Measurements from ENCODE around the gene HNRNPUL1. TPM values are rescaled to one million over a fixed set of nuclear protein-coding genes. Genes with fewer than 3 reads are reported as not detected.

The HNRNPUL1 gene
- total and polyA plus RNA-seq, 9 of the 15 experiments (the other 6 are each of a cell fraction or from before 2014, with no cell fraction given): 7.3 to 211 (median 85.0) TPM

DNA sequence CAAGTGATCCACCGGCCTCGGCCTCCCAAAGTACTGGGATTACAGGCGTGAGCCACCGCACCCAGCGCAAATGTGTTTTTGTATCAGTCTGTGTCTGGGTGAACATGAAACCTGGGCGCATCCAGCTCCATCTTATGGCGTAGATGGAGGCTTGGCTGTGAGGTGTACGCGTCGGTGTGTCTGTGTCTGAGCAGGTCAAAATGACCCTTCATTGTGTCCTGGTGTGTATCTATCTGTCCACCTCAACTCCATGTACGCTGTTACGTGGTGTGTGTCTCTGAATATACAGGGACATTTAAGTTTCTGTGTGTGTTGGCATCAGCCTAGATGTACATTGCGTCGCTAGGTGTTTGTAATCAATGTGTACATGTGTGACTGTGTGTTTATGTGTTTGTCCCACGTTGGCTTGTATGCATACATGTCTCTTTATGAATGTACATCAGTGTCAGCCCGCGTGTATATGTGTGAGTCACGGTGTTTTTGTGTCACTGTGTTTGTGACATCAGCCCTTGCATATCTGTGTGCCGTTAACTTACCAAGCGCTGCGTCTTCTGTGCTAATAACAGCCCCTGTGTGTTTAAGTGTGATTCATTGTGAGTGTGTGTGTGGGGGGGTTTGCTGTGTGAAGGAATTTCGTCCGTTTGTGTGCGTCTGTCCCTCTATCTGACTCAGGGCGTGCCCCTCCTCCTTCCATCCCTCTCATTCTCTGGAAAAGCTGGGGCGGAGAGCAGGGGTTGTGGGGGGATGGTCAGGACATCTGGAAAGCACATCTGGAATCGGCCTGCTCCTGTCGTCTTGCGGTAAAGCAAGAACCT lies 38.7 kb upstream of the HNRNPUL1 start (continued):
- TF ChIP-seq, protein P1, sequence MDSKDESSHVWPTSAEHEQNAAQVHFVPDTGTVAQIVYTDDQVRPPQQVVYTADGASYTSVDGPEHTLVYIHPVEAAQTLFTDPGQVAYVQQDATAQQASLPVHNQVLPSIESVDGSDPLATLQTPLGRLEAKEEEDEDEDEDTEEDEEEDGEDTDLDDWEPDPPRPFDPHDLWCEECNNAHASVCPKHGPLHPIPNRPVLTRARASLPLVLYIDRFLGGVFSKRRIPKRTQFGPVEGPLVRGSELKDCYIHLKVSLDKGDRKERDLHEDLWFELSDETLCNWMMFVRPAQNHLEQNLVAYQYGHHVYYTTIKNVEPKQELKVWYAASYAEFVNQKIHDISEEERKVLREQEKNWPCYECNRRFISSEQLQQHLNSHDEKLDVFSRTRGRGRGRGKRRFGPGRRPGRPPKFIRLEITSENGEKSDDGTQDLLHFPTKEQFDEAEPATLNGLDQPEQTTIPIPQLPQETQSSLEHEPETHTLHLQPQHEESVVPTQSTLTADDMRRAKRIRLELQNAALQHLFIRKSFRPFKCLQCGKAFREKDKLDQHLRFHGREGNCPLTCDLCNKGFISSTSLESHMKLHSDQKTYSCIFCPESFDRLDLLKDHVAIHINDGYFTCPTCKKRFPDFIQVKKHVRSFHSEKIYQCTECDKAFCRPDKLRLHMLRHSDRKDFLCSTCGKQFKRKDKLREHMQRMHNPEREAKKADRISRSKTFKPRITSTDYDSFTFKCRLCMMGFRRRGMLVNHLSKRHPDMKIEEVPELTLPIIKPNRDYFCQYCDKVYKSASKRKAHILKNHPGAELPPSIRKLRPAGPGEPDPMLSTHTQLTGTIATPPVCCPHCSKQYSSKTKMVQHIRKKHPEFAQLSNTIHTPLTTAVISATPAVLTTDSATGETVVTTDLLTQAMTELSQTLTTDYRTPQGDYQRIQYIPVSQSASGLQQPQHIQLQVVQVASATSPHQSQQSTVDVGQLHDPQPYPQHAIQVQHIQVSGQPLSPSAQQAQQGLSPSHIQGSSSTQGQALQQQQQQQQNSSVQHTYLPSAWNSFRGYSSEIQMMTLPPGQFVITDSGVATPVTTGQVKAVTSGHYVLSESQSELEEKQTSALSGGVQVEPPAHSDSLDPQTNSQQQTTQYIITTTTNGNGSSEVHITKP (IDR thresholded peaks at IDR 0.05; ENCODE audit: partially characterized antibody): peak; percentile 27
- TF ChIP-seq HDGF (IDR thresholded peaks at IDR 0.05) (peak; percentile 47; the same call in 1 of the 2 replicates), CTBP1 (IDR thresholded peaks at IDR 0.05; ENCODE audit: borderline replicate concordance) (peak; percentile 54; the same call in 1 of the 2 replicates), BRD9 (IDR thresholded peaks at IDR 0.05; ENCODE audit: low read depth, partially characterized antibody) (peak; percentile 77), SMARCE1 (IDR thresholded peaks at IDR 0.05) (peak; percentile 87), JUNB (CRISPR knock-in tag; conservative IDR thresholded peaks at IDR 0.05) (no peak), BRD4 (IDR thresholded peaks at IDR 0.05) (0 out of 2 replicates have a peak, but pooled peaks have one; percentile 11), CEBPG (CRISPR knock-in tag; IDR thresholded peaks at IDR 0.05) (peak; percentile 47; the same call in 1 of the 2 replicates), CEBPG (tag; conservative IDR thresholded peaks at IDR 0.05 in 1 of 2, IDR thresholded peaks at IDR 0.05 in 1 of 2) (peak in 1 of 2 experiments; percentile 72; a peak in 2 of 4 replicates), JUND (IDR thresholded peaks at IDR 0.05; ENCODE audit: borderline replicate concordance, low read depth, low read length) (peak; percentile 73; the same call in 1 of the 2 replicates), JUND (tag; IDR thresholded peaks at IDR 0.05; ENCODE audit: borderline replicate concordance, low read depth, low read length) (no peak; the same call in 2 of the 3 replicates), SMARCA4 (IDR thresholded peaks at IDR 0.05) (peak; percentile 86), TOE1 (IDR thresholded peaks at IDR 0.05; ENCODE audit: borderline replicate concordance) (peak; percentile 52), TOE1 (CRISPR knock-in tag; IDR thresholded peaks at IDR 0.05; ENCODE audit: borderline replicate concordance, low read depth) (no peak)
- TF ChIP-seq, protein P2, sequence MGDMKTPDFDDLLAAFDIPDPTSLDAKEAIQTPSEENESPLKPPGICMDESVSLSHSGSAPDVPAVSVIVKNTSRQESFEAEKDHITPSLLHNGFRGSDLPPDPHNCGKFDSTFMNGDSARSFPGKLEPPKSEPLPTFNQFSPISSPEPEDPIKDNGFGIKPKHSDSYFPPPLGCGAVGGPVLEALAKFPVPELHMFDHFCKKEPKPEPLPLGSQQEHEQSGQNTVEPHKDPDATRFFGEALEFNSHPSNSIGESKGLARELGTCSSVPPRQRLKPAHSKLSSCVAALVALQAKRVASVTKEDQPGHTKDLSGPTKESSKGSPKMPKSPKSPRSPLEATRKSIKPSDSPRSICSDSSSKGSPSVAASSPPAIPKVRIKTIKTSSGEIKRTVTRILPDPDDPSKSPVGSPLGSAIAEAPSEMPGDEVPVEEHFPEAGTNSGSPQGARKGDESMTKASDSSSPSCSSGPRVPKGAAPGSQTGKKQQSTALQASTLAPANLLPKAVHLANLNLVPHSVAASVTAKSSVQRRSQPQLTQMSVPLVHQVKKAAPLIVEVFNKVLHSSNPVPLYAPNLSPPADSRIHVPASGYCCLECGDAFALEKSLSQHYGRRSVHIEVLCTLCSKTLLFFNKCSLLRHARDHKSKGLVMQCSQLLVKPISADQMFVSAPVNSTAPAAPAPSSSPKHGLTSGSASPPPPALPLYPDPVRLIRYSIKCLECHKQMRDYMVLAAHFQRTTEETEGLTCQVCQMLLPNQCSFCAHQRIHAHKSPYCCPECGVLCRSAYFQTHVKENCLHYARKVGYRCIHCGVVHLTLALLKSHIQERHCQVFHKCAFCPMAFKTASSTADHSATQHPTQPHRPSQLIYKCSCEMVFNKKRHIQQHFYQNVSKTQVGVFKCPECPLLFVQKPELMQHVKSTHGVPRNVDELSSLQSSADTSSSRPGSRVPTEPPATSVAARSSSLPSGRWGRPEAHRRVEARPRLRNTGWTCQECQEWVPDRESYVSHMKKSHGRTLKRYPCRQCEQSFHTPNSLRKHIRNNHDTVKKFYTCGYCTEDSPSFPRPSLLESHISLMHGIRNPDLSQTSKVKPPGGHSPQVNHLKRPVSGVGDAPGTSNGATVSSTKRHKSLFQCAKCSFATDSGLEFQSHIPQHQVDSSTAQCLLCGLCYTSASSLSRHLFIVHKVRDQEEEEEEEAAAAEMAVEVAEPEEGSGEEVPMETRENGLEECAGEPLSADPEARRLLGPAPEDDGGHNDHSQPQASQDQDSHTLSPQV (IDR thresholded peaks at IDR 0.05): peak; percentile 41
- TF ChIP-seq, protein P3, sequence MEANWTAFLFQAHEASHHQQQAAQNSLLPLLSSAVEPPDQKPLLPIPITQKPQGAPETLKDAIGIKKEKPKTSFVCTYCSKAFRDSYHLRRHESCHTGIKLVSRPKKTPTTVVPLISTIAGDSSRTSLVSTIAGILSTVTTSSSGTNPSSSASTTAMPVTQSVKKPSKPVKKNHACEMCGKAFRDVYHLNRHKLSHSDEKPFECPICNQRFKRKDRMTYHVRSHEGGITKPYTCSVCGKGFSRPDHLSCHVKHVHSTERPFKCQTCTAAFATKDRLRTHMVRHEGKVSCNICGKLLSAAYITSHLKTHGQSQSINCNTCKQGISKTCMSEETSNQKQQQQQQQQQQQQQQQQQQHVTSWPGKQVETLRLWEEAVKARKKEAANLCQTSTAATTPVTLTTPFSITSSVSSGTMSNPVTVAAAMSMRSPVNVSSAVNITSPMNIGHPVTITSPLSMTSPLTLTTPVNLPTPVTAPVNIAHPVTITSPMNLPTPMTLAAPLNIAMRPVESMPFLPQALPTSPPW (CRISPR knock-in tag; IDR thresholded peaks at IDR 0.05): peak; percentile 91
- TF ChIP-seq, protein P4, sequence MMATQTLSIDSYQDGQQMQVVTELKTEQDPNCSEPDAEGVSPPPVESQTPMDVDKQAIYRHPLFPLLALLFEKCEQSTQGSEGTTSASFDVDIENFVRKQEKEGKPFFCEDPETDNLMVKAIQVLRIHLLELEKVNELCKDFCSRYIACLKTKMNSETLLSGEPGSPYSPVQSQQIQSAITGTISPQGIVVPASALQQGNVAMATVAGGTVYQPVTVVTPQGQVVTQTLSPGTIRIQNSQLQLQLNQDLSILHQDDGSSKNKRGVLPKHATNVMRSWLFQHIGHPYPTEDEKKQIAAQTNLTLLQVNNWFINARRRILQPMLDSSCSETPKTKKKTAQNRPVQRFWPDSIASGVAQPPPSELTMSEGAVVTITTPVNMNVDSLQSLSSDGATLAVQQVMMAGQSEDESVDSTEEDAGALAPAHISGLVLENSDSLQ (IDR thresholded peaks at IDR 0.05): peak; percentile 53; the same call in 1 of the 2 replicates

Measured in K562 (cell line).